Erythroblast (primary cell): Measurements from ENCODE around the gene ANAPC5.
"Not testable (repeated sequence)": the region's sequence is repeated elsewhere in the genome, so short reads cannot be mapped to it uniquely, and the experiment has no call there.

Source experiments
- DNase-seq, 2 experiments: peaks; one replicate each; lab custom pipeline; 2025; lab: John Stamatoyannopoulos, UW
- GATA1 ChIP-seq: IDR thresholded peaks from 2 replicates; pipeline ENCODE4 v1.6.1; 2011; ENCODE audit warnings: low read depth, mild to moderate bottlenecking, control low read depth, low read length, moderate library complexity
- POLR2A ChIP-seq: IDR thresholded peaks from 2 replicates; pipeline ENCODE4 v1.6.1; 2011; ENCODE audit warnings: mild to moderate bottlenecking, low read length

The ANAPC5 gene

GRCh38 chr12:121378736-121379135, 26.5 kb upstream of the ANAPC5 start:
- DNase-seq: no peak
- TF ChIP-seq GATA1: no peak
- TF ChIP-seq POLR2A: no peak

- no peak for TF ChIP-seq GATA1
- no peak for TF ChIP-seq POLR2A
- DNase-seq: no peak
These were observed 24.8 kb upstream of the ANAPC5 start for GRCh38 chr12:121376754-121377697.

- DNase-seq: not testable (repeated sequence)
These were observed 22.9 kb upstream of the ANAPC5 start for GRCh38 chr12:121374945-121375584.

- DNase-seq: not testable (repeated sequence)
These were observed 22.1 kb upstream of the ANAPC5 start for GRCh38 chr12:121374336-121374735.

GRCh38 chr12:121373755-121374154, 21.5 kb upstream of the ANAPC5 start:
- no peak for DNase-seq
- TF ChIP-seq POLR2A (no peak), GATA1 (no peak)

- TF ChIP-seq POLR2A (no peak), GATA1 (no peak)
- DNase-seq: no peak
These were observed 19.2 kb upstream of the ANAPC5 start for GRCh38 chr12:121371404-121371803.

GRCh38 chr12:121366063-121366459, 13.8 kb upstream of the ANAPC5 start:
- no peak for TF ChIP-seq POLR2A
- TF ChIP-seq GATA1: no peak
- DNase-seq: no peak

- TF ChIP-seq GATA1 (no peak), POLR2A (no peak)
- DNase-seq: no peak
These were observed 13.3 kb upstream of the ANAPC5 start for GRCh38 chr12:121365416-121366062.

- no peak for TF ChIP-seq POLR2A
- no peak for TF ChIP-seq GATA1
- DNase-seq: no peak
These were observed 12.5 kb upstream of the ANAPC5 start for GRCh38 chr12:121364683-121365121.

- no peak for DNase-seq
- TF ChIP-seq GATA1 (no peak), POLR2A (no peak)
These were observed 5.9 kb upstream of the ANAPC5 start for GRCh38 chr12:121358073-121358472.

GRCh38 chr12:121357331-121357730, 5.1 kb upstream of the ANAPC5 start:
- DNase-seq: no peak
- no peak for TF ChIP-seq POLR2A
- no peak for TF ChIP-seq GATA1

GRCh38 chr12:121356657-121357056, 4.4 kb upstream of the ANAPC5 start:
- no peak for TF ChIP-seq GATA1
- no peak for TF ChIP-seq POLR2A
- no peak for DNase-seq

GRCh38 chr12:121355818-121356217, 3.6 kb upstream of the ANAPC5 start:
- TF ChIP-seq POLR2A: no peak
- TF ChIP-seq GATA1: no peak
- no peak for DNase-seq

GRCh38 chr12:121352682-121353018, 439 bp upstream of the ANAPC5 start:
- TF ChIP-seq GATA1 (no peak), POLR2A (no peak)
- no peak for DNase-seq

GRCh38 chr12:121346747-121347146, 5.5 kb downstream of the ANAPC5 start:
- TF ChIP-seq POLR2A: no peak
- no peak for DNase-seq
